Liver (tissue), 9 donors: ENCODE results near the gene LCN10. TPM values are rescaled to one million over a fixed set of nuclear protein-coding genes. Genes with fewer than 3 reads are reported as not detected.

Source experiments
- DNase-seq: peaks from one replicate; pipeline ENCODE4 v3.0.0-alpha.2; 2017; ENCODE audit warnings: low spot score
- H3K27ac ChIP-seq, 2 donors: one replicate each; pipeline ENCODE4 v1.7.0; 2013; ENCODE audit warnings: inconsistent platforms in 2 of 2, low read length in 2 of 2, control low read depth in 1 of 2, low read depth in 1 of 2, mild to moderate bottlenecking in 1 of 2
- H3K27me3 ChIP-seq, 4 donors: one replicate each; pipeline versions ENCODE4 v1.6.1 to v1.7.0; 2013; ENCODE audit warnings: low read length in 3 of 4, inconsistent platforms in 1 of 4, mild to moderate bottlenecking in 1 of 4, moderate library complexity in 1 of 4; ENCODE audit not compliant: control insufficient read depth in 4 of 4, insufficient read depth in 4 of 4
- H3K36me3 ChIP-seq, 4 donors: one replicate each; pipeline versions ENCODE4 v1.6.1 to v1.7.0; 2013; ENCODE audit warnings: low read length in 3 of 4, mild to moderate bottlenecking in 3 of 4, low read depth in 1 of 4, moderate library complexity in 1 of 4; ENCODE audit not compliant: control insufficient read depth in 4 of 4, insufficient read depth in 3 of 4
- H3K4me1 ChIP-seq, 4 donors: one replicate each; pipeline versions ENCODE4 v1.6.1 to v1.7.0; 2013; ENCODE audit warnings: low read length in 3 of 4, mild to moderate bottlenecking in 3 of 4, moderate library complexity in 1 of 4; ENCODE audit not compliant: control insufficient read depth in 4 of 4, insufficient read depth in 4 of 4
- H3K4me3 ChIP-seq, 3 donors: one replicate each; pipeline versions ENCODE4 v1.6.1 to v1.7.0; 2013; ENCODE audit warnings: low read length in 3 of 3, control low read depth in 1 of 3, low read depth in 1 of 3, mild to moderate bottlenecking in 1 of 3
- H3K9ac ChIP-seq, 2 donors: one replicate each; pipeline ENCODE4 v1.7.0; 2013; ENCODE audit warnings: low read length in 2 of 2, mild to moderate bottlenecking in 2 of 2, moderate library complexity in 2 of 2, control low read depth in 1 of 2, low read depth in 1 of 2
- H3K9me3 ChIP-seq, 4 donors: one replicate each; pipeline versions ENCODE4 v1.6.1 to v1.7.0; 2013; ENCODE audit warnings: low read length in 3 of 4; ENCODE audit not compliant: control insufficient read depth in 4 of 4
- EGR1 ChIP-seq, 2 donors: IDR thresholded peaks; 2 replicates each; pipeline ENCODE4 v1.6.1; 2016 to 2018; ENCODE audit warnings: antibody characterized with exemption in 2 of 2, low read depth in 2 of 2
- FOXA1 ChIP-seq: IDR thresholded peaks from 2 replicates; pipeline ENCODE4 v1.6.1; 2016; ENCODE audit warnings: antibody characterized with exemption
- FOXA2 ChIP-seq: IDR thresholded peaks from 2 replicates; pipeline ENCODE4 v1.6.1; 2016; ENCODE audit warnings: antibody characterized with exemption
- GABPA ChIP-seq, 2 donors: IDR thresholded peaks in 1 of 2; conservative IDR thresholded peaks in 1 of 2; 2 replicates each; pipeline ENCODE4 v1.6.1; 2016; ENCODE audit warnings: antibody characterized with exemption in 2 of 2, mild to moderate bottlenecking in 1 of 2, moderate library complexity in 1 of 2
- HNF4A ChIP-seq, 2 donors: conservative IDR thresholded peaks; 2 replicates each; pipeline ENCODE4 v1.6.1; 2016; ENCODE audit warnings: antibody characterized with exemption in 2 of 2, mild to moderate bottlenecking in 2 of 2
- HNF4G ChIP-seq: IDR thresholded peaks from 2 replicates; pipeline ENCODE4 v1.6.1; 2016; ENCODE audit warnings: antibody characterized with exemption
- JUND ChIP-seq, 2 donors: IDR thresholded peaks; 2 replicates each; pipeline ENCODE4 v1.6.1; 2016; ENCODE audit warnings: antibody characterized with exemption in 2 of 2
- NR2F2 ChIP-seq: IDR thresholded peaks from 2 replicates; pipeline ENCODE4 v1.6.1; 2016; ENCODE audit warnings: antibody characterized with exemption
- RAD21 ChIP-seq, 2 donors: IDR thresholded peaks; 2 replicates each; pipeline ENCODE4 v1.6.1; 2016; ENCODE audit warnings: antibody characterized with exemption in 2 of 2, mild to moderate bottlenecking in 2 of 2
- RXRA ChIP-seq, 2 donors: IDR thresholded peaks; 2 replicates each; pipeline ENCODE4 v1.6.1; 2017 to 2018; ENCODE audit warnings: antibody characterized with exemption in 2 of 2, mild to moderate bottlenecking in 1 of 2
- SP1 ChIP-seq: IDR thresholded peaks from 2 replicates; pipeline ENCODE4 v1.6.1; 2018; ENCODE audit warnings: antibody characterized with exemption, mild to moderate bottlenecking
- TAF1 ChIP-seq: conservative IDR thresholded peaks from 2 replicates; pipeline ENCODE4 v1.6.1; 2016; ENCODE audit warnings: antibody characterized with exemption, mild to moderate bottlenecking
- YY1 ChIP-seq: IDR thresholded peaks from 2 replicates; pipeline ENCODE4 v1.6.1; 2016; ENCODE audit warnings: antibody characterized with exemption, mild to moderate bottlenecking
- WGBS: extraction: QIAGEN DNeasy Blood & Tissue Kit; methylation state at CpG from one replicate; pipeline ENCODE4 v1.1.7; 2013; 5-methylcytosine and 5-hydroxymethylcytosine counted together
- polyA plus RNA-seq, 2 donors: library from polyadenylated mRNA; stranded (reverse) in 1 of 2; unstranded in 1 of 2; fragments of 200-250 nt in 1 of 2; fragments of >200 nt in 1 of 2; fragmentation: Nextera tagmentation in 1 of 2; extraction: Ambion mirVana in 1 of 2; gene quantifications; one replicate each; pipeline versions ENCODE4 v1.2.1 to v1.2.3, GENCODE V29; 2013 to 2015
- total RNA-seq, 2 donors: library from RNA; depleted of rRNA; stranded (reverse); fragments of >200 nt; gene quantifications; one replicate each; pipeline ENCODE4 v1.2.3, GENCODE V29; 2014
- TF ChIP-seq, protein P1 (sequence below): IDR thresholded peaks from 2 replicates; pipeline ENCODE4 v1.6.1; 2016; ENCODE audit warnings: antibody characterized with exemption
- TF ChIP-seq, protein P2 (sequence below): IDR thresholded peaks from 2 replicates; pipeline ENCODE4 v1.6.1; 2016; ENCODE audit warnings: antibody characterized with exemption
- TF ChIP-seq, protein P3 (sequence below): fragments of 150-350 bp; IDR thresholded peaks from 2 replicates; pipeline ENCODE4 v1.5.1; 2017; ENCODE audit warnings: improper control_type of control experiment, low read depth, low read length; ENCODE audit not compliant: missing input control
- TF ChIP-seq, protein P4 (sequence below): IDR thresholded peaks from 2 replicates; pipeline ENCODE4 v1.6.1; 2016; ENCODE audit warnings: antibody characterized with exemption, mild to moderate bottlenecking
- TF ChIP-seq, protein P5 (sequence below): IDR thresholded peaks from 2 replicates; pipeline ENCODE4 v1.6.1; 2016; ENCODE audit warnings: antibody characterized with exemption
- donor health status: healthy.
- donor health status: healthy.
- donor health status: healthy.
- donor health status: healthy.
- donor health status: healthy.

LCN10 gene
- total and polyA plus RNA-seq, 4 donors: 0.08 to 0.14 (median 0.11) TPM

DNA sequence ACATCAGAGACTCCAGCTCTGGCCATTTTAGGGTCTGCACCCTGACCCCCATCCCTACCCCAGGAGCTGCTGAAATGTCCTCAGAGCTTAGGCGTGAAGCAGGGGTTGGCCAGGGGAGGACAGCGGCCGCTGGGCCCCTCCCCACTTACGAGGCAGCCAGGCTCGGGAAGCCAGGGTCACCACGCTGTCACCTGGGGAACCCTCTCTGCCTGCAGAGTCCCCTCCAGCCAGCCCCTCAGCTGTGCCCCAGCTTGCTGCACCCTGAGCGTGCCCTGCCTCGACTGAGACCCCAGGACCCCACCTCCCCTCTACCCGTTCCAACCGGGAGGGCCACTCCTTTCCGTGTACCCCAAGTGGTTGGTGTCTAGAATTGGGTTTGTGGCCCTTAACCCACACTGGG lies 2.7 kb downstream of the LCN10 start:
- no peak overlapping the region for H3K4me3 ChIP-seq
- H3K36me3 ChIP-seq: no peaks in the 10 kb centered on the region
- no peak overlapping the region for H3K9ac ChIP-seq
- H3K27ac ChIP-seq: no peak overlapping the region
- WGBS: 88% methylated on average over 11 of the region's 11 CpGs
- H3K9me3 ChIP-seq: no peaks in the 10 kb centered on the region
- no peaks in the 10 kb centered on the region for H3K27me3 ChIP-seq
- TF ChIP-seq NR2F2: no peak
- TF ChIP-seq, protein P1, sequence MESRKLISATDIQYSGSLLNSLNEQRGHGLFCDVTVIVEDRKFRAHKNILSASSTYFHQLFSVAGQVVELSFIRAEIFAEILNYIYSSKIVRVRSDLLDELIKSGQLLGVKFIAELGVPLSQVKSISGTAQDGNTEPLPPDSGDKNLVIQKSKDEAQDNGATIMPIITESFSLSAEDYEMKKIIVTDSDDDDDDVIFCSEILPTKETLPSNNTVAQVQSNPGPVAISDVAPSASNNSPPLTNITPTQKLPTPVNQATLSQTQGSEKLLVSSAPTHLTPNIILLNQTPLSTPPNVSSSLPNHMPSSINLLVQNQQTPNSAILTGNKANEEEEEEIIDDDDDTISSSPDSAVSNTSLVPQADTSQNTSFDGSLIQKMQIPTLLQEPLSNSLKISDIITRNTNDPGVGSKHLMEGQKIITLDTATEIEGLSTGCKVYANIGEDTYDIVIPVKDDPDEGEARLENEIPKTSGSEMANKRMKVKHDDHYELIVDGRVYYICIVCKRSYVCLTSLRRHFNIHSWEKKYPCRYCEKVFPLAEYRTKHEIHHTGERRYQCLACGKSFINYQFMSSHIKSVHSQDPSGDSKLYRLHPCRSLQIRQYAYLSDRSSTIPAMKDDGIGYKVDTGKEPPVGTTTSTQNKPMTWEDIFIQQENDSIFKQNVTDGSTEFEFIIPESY: no peak
- TF ChIP-seq FOXA2: no peak
- TF ChIP-seq YY1: no peak
- TF ChIP-seq JUND (IDR thresholded peaks at IDR 0.05): no peak
- TF ChIP-seq, protein P2, sequence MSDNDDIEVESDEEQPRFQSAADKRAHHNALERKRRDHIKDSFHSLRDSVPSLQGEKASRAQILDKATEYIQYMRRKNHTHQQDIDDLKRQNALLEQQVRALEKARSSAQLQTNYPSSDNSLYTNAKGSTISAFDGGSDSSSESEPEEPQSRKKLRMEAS: no peak
- TF ChIP-seq RAD21 (IDR thresholded peaks at IDR 0.05): no peak
- TF ChIP-seq, protein P3, sequence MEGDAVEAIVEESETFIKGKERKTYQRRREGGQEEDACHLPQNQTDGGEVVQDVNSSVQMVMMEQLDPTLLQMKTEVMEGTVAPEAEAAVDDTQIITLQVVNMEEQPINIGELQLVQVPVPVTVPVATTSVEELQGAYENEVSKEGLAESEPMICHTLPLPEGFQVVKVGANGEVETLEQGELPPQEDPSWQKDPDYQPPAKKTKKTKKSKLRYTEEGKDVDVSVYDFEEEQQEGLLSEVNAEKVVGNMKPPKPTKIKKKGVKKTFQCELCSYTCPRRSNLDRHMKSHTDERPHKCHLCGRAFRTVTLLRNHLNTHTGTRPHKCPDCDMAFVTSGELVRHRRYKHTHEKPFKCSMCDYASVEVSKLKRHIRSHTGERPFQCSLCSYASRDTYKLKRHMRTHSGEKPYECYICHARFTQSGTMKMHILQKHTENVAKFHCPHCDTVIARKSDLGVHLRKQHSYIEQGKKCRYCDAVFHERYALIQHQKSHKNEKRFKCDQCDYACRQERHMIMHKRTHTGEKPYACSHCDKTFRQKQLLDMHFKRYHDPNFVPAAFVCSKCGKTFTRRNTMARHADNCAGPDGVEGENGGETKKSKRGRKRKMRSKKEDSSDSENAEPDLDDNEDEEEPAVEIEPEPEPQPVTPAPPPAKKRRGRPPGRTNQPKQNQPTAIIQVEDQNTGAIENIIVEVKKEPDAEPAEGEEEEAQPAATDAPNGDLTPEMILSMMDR: no peak
- TF ChIP-seq, protein P4, sequence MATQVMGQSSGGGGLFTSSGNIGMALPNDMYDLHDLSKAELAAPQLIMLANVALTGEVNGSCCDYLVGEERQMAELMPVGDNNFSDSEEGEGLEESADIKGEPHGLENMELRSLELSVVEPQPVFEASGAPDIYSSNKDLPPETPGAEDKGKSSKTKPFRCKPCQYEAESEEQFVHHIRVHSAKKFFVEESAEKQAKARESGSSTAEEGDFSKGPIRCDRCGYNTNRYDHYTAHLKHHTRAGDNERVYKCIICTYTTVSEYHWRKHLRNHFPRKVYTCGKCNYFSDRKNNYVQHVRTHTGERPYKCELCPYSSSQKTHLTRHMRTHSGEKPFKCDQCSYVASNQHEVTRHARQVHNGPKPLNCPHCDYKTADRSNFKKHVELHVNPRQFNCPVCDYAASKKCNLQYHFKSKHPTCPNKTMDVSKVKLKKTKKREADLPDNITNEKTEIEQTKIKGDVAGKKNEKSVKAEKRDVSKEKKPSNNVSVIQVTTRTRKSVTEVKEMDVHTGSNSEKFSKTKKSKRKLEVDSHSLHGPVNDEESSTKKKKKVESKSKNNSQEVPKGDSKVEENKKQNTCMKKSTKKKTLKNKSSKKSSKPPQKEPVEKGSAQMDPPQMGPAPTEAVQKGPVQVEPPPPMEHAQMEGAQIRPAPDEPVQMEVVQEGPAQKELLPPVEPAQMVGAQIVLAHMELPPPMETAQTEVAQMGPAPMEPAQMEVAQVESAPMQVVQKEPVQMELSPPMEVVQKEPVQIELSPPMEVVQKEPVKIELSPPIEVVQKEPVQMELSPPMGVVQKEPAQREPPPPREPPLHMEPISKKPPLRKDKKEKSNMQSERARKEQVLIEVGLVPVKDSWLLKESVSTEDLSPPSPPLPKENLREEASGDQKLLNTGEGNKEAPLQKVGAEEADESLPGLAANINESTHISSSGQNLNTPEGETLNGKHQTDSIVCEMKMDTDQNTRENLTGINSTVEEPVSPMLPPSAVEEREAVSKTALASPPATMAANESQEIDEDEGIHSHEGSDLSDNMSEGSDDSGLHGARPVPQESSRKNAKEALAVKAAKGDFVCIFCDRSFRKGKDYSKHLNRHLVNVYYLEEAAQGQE: no peak
- TF ChIP-seq HNF4G: no peak
- TF ChIP-seq EGR1 (IDR thresholded peaks at IDR 0.05; ENCODE audit: low read depth in 2 of 2): no peak
- no peak for TF ChIP-seq GABPA (IDR thresholded peaks at IDR 0.05 in 1 of 2, conservative IDR thresholded peaks at IDR 0.05 in 1 of 2)
- TF ChIP-seq SP1: no peak
- no peak for TF ChIP-seq TAF1
- no peak for TF ChIP-seq HNF4A (conservative IDR thresholded peaks at IDR 0.05)
- TF ChIP-seq, protein P5, sequence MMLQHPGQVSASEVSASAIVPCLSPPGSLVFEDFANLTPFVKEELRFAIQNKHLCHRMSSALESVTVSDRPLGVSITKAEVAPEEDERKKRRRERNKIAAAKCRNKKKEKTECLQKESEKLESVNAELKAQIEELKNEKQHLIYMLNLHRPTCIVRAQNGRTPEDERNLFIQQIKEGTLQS: no peak
- no peak for TF ChIP-seq FOXA1
- TF ChIP-seq RXRA (IDR thresholded peaks at IDR 0.05): no peak
- no peak for DNase-seq
- H3K4me1 ChIP-seq: peaks cover 0 to 12% (median 4%) of the 10 kb centered on the region in 4 donors
